ENCODE data around the gene GLA.

GLA gene

DNA sequence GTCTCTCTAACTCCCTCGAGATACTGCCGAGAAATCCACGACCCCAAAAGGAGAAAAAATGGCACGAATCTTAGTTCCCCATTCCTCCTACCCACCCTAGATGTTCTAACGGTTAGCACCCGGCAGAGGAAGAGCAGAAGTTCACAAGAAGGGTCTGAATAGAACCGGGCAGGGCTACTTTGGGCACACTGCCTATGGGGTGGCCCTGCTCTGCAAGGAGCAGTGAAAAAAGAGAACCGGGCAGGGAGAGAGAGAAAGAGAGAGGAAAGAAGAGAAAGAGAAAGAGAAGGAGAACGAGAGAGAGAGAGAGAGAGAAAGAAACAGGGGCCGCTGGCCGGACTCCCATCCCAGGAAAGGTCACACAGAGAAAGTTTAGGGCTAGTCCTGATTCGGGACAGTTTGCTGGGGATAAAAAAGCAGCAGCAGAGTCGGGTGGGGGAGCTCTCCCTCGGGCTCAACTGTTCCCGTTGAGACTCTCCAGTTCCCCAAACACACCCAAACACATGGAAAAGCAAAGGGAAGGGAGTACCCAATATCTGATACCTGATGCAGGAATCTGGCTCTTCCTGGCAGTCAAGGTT is 468 bp downstream of the GLA start:
- DNase-seq: peak in 3 of 42 donors; percentile 7 to 20 (median 15)
- intact Hi-C loops (cut with DNase I): no loop called here

DNA sequence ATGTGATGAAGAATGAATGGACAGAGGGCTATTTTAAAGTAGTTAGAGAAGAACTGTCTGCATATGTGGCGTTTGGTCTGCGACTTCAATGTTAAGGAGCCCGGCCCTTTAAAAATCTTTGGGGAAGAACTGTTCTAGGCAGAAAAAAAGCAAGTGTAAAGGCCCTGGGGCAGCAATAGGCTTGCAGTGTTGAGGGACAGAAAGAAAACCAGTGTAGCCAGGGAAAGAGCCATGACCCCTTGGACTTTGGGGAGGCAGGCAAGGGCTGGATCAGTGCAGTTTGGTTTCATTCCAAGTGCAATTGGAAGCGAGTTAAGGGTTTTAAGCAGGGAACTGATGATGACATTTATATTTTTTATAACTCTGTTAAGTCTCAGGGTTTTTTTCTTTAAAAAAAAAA is 7.9 kb downstream of the GLA start:
- intact Hi-C loops (cut with DNase I): no loop called here
- DNase-seq: no peak

DNA sequence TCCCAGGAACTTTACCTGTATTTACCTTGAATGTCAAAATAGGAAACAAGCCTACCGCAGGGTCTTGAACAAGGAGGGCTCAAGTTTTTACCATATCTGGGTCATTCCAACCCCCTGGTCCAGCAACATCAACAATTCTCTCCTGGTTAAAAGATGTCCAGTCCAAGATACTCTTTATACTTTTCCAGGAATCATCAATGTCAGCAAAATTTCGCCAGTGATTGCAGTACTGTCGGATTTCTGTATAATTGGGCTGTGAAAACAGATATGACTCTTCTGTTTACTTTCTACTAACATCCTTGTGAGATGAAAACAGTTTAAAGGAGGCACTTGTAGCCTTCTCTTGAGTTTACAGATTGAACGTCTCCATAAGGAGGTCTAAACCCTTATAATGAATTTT is 9.0 kb downstream of the GLA start:
- intact Hi-C loops (cut with DNase I): no loop called here
- no peak for DNase-seq

DNA sequence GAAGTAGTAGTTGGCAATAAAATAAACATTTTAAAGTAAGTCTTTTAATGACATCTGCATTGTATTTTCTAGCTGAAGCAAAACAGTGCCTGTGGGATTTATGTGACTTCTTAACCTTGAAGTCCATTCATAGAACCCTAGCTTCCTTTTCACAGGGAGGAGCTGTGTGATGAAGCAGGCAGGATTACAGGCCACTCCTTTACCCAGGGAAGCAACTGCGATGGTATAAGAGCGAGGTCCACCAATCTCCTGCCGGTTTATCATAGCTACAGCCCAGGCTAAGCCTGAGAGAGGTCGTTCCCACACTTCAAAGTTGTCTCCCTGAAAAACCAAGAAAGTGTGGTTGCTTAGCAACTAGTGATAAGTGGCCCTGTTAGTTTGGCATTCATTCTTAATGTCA is 9.9 kb downstream of the GLA start:
- DNase-seq: no peak
- intact Hi-C loops (cut with DNase I): no loop called here

DNA sequence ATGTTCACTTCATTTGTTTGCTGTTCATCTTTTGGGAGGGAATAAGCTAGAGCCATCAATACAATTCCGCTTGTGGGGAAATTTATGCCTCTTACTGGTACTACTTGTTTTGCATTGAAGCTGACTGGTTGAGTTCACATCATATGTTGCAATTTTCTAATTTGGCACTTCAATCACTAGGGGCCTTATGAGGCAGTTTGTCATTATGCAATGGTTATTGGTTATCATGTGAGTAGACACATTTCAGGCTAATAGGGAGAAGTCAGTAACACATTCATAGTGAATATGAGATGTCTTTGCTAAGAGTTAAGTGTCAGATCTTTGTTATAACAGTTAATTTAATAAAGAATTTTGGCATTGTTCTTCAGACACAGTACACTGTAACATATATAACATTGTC is 11.9 kb downstream of the GLA start:
- intact Hi-C loops (cut with DNase I): no loop called here
- no peak for DNase-seq

DNA sequence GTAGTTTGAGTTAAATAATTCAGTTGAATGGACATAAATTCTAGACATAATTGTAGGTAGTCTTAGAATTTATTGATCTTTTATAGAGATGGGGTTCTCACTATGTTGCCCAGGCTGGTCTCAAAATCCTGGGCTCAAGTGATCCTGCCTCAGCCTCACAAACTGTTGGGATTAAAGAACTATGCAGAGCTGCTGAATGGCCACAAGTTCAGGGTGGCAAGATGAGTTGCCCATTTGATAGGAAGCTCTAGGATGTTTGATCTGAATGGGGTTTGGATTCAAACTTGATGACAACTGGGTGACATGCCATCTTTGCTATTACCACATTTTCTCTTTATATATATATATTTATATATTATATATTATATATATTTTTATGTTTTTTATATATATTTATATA is 13.4 kb downstream of the GLA start:
- intact Hi-C loops (cut with DNase I): no loop called here
- no peak for DNase-seq

DNA sequence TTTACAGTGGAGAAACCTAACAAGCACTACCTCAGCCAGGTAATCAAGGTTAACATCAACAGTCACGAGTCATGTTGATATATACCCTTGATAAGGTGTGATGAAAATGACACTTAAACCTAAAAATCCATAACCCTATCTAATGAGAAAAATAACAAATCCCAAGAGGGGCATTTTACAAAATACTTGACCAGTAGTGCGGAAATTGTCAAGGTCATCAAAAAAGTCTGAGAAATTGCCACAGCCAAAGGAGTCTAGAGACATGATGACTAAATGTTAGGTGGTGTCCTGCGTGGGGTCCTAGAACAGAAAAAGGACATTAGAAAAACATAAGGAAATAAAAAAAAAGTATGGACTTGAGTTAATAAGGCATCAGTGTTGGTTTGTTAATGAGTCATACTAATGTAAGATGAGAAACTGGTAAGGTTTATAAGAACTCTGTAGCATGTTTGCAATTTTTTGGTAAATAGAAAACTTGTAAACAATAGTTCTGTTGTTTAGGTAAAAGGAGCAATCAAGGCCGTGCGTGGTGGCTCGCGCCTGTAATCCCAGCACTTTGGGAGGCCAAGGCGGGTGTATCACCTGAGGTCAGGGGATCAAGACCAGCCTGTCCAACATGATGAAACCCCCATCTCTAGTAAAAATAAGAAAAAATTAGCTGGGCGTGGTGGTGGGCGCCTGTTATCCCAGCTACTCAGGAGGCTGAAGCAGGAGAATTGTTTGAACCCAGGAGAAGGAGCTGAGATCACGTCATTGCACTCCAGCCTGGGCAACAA is 14.0 kb downstream of the GLA start:
- intact Hi-C loops (cut with DNase I): no loop called here
- DNase-seq: no peak

DNA sequence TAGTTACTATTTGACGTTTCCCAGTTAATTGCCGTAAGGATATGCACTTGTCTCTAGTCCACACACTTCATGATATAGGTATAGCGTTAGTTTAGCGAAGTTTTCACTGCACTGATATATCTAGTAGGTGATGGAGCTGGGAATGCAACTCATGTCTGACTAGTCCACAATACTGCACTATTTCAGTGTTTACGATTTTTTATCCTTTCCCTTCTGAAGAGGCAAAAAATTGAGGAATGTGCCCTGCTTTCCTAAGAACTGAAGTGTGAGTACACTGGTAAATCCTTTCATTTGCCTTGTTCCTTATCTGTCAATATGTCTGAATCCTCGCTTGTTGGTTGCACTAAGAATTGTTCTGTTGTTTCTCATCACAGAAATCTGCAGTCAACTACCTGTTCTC is 15.9 kb downstream of the GLA start:
- DNase-seq: no peak
- intact Hi-C loops (cut with DNase I): no loop called here

DNA sequence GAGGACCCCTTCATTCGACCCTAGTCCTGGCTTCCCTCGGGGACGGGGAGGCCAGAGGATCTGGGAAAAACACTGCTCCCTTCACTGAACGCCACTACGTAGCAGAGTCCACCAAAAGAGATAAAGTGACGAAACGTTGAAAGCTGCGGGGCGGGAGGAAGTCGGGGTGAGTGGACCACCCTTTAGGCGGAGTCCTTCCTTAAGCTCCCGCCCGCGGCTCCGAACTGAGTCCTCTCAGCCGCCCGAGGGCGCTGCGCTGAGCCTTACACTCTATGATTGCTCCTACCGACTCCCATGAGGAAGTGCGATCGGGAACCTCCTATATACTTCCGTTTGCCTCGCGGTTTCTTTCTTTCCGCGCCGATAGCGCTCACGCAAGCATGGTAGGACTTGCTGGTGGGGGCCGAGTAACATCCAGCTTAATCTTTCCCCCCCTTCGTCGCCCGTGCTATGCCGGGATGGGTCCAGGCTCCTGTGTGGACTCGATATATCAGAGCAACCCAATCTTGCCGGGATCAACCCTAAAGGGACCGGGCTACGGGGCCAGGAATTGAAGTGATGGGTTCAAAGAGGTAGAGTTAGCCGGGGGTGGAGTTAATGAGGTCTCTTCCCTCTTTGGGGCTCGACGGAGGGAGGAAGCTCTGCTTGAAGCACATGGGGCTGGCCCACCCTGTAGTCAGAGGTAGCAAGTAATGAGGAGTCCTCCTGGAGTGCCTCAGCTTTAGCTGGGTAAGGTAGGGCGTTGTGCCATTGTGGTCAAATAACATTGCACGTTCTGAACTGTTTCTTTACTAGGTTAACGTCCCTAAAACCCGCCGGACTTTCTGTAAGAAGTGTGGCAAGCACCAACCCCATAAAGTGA is 16.8 kb downstream of the GLA start, which contains the start of gene RPL36A:
Gene RPL36A (plus strand): TSS at position 348 of the 862 bp plus-strand sequence. CDS start 33 bp downstream, at position 381.
- DNase-seq: peak; percentile 74 to 93 (median 84)
- intact Hi-C loops (cut with DNase I): no loop called here

DNA sequence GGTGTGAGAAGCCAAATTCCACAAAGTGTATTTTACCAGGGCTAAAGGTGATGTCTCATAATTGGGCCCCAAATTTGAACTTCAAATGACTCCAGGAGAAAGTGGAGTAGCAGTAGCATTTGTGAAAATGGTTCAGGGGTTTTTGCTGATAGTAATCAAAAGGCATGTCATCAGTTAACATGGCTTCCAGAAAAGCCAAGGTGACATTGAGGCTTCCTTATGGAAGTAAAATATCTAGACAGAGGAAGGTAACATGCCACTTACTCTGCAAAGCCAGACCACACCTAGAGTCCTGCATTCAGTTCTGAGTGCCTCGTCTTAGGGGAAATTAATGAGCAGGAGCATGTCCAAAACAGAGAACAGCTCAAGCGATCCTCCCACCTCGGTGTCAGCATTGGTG is 19.1 kb downstream of the GLA start:
- intact Hi-C loops (cut with DNase I): no loop called here
- DNase-seq: no peak

DNA sequence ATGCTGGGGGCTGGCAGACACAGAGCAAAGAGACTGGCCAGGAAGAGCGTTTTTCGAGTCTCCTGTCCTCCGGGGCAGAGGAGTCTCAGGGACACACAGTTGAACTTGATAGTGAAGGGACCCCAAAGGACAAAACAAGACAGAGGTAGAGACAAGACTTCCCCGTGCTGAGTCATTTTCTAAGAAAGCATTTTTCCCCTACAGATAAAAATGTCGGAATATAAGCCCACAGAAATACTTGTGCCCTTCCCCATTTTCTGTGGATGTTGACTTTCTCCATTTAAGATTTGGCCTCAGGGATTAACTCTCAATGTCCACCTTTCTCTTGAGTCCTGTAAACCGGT is 21.2 kb downstream of the GLA start:
- intact Hi-C loops (cut with DNase I): no loop called here
- no peak for DNase-seq

DNA sequence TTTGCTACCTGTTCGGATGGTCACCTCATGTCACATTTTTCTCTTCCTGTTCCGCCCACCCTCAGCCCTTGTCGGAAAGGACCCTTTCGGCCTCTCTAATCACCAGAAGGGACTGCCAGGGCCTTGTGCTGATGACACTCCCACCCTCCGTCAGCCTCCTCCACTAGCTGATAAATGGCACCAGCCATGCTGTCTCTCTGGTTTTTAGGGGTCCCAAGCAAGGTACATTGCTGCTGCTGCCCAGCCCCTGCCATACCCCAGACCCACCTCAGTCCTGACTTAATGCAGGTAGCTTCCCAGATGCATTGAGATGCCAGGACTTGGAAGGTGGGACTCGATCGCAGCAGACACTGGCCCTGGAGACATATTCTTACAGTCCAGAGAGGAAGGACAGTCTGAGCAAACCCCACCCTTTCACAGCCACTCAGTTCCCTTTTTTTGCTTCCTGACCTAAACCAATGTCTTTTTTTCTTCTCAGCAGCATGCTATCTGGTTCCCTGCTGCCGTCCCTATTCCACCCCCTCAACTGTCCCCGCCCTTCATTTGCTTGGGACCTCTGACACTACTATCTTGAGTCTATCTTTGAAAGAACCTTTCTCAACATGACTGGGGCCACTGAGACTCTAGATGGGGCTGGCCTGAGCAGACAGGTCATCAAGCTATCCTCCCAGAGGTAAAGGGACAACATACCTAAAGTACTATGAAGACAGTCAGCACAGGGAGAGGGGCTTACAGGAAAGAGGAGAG is 21.8 kb downstream of the GLA start, which contains the start of gene BTK:
Gene BTK (minus strand): TSS at position 397 of the 747 bp plus-strand sequence. CDS start 10,907 bp downstream, outside the sequence.
- DNase-seq: peak in 5 of 42 donors; percentile 1 to 36 (median 9)
- intact Hi-C loops (cut with DNase I): no loop called here

DNA sequence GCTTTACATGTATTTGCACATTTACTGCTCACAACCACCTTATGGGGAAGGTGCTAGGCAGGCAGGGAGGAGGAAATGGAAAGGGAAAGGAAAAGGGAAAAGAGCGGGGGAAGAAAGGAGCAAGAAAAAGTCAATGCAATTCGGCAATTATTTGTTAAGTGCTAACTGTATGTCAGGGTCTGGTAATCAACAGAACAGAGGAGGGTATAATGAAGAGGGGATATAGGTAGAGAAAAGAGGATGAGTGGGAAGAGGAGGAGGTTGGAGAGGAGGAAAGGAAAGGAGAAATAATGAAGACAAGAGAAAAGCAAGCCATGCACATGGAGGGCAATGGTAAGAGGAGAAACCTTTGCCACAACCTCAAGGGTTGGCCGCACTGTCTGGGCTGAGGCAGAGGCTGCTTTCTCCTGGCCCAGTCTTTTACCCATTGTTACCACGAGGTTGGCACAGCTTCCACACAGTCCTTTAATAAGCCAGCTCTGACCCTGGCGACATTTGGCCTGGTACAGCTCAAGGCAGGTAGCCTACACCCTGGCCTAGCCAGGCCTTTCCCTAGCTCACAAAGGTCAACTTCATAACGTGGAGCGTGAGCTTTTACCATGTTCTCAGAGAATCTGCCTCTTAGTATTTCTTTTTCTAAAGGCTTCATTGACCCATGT is 22.6 kb downstream of the GLA start:
- intact Hi-C loops (cut with DNase I): no loop called here
- no peak for DNase-seq

DNA sequence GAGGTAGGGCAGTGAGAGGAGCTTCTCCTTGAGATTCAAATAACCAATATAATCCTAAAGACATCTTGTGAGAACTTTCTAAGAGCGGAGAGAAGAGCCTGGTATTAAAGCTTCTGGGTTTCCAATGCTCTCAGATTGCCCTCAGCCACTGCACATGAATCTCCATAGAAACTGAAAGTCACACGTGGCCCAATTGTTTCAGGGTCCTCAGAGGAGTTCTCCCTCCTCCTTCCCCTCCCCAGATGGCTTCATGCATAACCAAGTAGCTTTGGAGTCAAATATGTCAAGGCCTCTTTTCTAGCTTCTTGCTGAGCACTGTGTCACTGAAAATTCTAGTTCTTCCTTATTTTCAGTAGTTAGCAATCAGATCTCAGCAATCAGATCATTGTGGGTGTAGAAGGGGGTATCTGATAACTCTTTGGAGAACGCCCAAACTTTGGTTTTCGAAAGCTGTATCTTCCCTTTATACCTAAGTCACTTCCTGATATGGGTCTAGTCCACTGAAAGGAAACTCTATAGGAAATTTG is 24.0 kb downstream of the GLA start:
- intact Hi-C loops (cut with DNase I): no loop called here
- no peak for DNase-seq

DNA sequence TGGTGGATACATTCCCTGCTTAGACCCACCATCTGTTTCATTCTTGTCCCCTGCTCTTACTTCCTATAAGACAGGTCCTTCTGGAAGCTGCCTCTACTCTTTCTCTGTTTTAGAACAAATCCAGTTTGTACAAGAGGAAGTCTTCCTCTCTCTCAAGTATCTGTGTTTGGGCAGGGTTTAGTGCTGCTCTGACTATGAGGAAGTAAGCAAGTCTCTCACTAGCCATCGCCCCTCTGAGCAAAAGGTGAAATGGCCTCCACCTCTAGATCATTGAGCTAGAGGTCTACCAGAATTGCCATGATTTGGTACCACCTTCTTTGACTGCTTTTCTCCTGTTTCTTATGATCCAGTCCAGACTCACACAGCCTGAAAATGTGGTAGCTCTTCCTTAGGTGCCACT is 30.2 kb downstream of the GLA start:
- DNase-seq: no peak
- intact Hi-C loops (cut with DNase I): no loop called here

DNA sequence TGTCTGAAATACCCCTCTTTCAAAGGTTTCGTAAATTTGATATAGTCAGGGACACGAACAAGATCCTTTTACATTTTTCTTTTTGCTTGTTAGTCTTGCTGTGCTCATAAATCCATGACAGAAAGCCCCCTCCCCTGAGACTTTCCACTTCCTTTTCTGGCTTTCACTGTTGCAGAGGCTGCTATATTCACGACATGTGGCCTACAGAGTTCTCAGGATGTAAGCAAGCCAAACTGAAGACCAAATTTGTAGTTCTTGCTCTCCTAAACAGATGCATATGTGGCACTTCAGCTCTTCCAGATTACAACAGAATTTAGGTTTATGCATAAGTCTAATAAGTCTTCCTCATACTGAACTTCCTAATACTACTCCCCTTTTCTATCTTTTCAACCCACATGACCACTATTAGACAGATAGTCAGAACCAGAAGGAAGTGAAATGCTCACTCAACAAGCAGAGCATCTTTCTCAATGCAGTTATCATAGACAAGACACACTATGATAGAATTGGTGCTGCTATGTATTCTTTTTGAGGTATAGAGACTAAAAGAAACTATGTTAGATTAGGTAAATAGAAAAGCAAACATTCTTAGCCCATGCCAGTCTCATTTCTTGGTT is 36.7 kb downstream of the GLA start:
- DNase-seq: no peak
- intact Hi-C loops (cut with DNase I): no loop called here

DNA sequence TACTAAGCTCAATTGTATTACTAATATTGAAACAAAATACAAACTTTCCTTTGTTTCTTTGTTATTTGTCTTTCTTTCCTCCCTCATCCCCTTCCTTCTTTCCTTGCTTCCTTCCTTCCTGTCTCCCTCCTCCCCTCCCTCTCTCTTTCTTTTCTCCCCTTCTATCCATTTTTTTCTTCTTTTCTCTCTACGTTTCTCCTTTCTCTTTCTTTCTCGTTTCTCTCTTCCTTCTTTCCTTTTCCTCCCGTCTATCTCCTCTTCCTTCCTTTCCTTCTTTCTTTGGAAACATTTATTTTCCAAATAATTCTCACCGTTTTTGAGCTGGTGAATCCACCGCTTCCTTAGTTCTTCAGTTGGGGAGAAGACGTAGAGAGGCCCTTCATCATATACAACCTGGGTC is 38.0 kb downstream of the GLA start:
- intact Hi-C loops (cut with DNase I): no loop called here
- no peak for DNase-seq

DNA sequence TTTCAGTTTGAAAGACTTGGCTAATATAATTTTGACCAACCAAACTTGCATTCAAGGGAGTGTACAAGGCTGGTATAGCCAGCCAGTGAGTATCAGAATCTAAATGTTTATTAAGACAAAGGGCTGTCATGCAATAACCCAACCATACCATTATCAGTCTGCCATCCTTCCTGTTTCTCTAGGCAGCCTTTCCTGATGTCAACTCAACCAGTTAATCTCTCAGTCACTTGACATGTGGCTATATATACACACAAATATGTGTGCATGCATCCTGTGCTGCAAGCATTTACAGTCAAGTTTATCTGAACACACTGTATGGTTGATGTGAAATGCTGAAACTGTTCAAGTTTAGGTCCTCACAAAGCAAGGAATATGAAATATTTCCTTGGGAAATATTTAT is 38.9 kb downstream of the GLA start:
- intact Hi-C loops (cut with DNase I): no loop called here
- DNase-seq: no peak
